Astrocyte of the cerebellum (primary cell): ENCODE results near the gene CTBP1.
"Not testable (repeated sequence)": the region's sequence is repeated elsewhere in the genome, so short reads cannot be mapped to it uniquely, and the experiment has no call there.

Experiments
- DNase-seq: peaks from one replicate; pipeline ENCODE4 v3.0.0-alpha.2; 2011; ENCODE audit warnings: low read depth
- H3K4me3 ChIP-seq: 2 replicates; pipeline ENCODE4 v1.5.1; 2011; ENCODE audit warnings: mild to moderate bottlenecking, low read depth, low read length, moderate library complexity
- in situ Hi-C: cut with HindIII; loops from 2 replicates; pipeline ENCODE4 v1.10.0; 2017; ENCODE audit warnings: low sequenced_read_pairs
- TF ChIP-seq, protein P1 (sequence below): IDR thresholded peaks from 2 replicates; pipeline ENCODE4 v1.5.1; 2012; ENCODE audit warnings: low read length, low read depth, moderate library complexity, mild to moderate bottlenecking; ENCODE audit errors: missing control alignments

CTBP1 gene

DNA sequence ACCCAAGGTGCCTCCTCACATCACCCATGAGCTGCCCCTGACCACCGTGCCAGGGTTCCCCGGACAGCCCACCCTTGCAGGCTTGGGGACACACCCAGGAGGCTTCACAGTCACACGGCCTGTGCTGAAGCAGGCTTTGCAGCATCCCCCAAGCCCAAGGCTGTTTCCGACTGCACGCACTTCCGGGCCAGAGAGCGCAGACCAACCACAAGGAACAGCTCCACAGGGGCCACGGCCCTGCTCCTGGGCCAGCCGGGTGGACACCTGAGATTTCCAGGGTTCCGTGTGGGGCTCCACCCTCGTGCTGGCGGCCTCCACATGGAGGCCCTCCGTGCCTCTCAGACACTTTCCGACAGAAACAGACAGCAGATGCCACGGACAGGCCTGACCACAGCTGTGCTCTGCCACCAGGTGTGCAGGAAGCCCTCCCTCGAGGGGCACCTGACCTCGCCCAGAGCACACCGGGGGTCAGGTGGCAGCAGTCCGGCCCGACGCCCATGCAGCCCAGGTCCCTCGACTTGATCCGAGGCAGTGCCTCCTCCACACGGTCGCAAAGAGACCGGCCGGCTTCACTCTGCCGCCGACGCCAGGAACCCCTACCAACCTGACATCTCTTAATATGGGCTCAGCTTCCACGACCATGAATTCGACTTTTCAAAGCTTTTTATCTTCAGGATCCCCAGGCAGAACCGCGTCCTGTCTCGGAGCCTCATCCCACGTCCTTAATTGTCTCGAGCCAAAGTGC is 8.0 kb downstream of the CTBP1 start:
- TF ChIP-seq, protein P1, sequence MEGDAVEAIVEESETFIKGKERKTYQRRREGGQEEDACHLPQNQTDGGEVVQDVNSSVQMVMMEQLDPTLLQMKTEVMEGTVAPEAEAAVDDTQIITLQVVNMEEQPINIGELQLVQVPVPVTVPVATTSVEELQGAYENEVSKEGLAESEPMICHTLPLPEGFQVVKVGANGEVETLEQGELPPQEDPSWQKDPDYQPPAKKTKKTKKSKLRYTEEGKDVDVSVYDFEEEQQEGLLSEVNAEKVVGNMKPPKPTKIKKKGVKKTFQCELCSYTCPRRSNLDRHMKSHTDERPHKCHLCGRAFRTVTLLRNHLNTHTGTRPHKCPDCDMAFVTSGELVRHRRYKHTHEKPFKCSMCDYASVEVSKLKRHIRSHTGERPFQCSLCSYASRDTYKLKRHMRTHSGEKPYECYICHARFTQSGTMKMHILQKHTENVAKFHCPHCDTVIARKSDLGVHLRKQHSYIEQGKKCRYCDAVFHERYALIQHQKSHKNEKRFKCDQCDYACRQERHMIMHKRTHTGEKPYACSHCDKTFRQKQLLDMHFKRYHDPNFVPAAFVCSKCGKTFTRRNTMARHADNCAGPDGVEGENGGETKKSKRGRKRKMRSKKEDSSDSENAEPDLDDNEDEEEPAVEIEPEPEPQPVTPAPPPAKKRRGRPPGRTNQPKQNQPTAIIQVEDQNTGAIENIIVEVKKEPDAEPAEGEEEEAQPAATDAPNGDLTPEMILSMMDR: no peak
- no peak overlapping the region for H3K4me3 ChIP-seq
- in situ Hi-C loops: loop anchor here (5.0 kb wide), 2 partner anchors 39 to 69 kb away; partner anchors contain the start of gene SPON2
- no peak for DNase-seq

DNA sequence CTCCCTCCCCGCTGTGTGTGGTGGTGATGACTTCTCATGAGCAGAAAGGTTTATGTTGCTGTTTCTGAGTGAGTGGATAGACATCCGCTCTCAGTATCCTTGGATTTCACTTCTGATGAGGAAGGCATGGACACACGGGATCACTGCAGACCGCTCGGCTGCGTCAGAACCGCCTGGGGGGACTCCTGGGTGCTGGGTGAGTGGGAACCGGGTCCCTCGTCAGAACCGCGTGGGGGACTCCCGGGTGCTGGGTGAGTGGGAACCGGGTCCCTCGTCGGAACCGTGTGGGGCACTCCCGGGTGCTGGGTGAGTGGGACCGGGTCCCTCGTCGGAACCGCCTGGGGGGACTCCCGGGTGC is 9.0 kb downstream of the CTBP1 start:
- DNase-seq: no peak
- H3K4me3 ChIP-seq: no peak overlapping the region
- TF ChIP-seq, protein P1: no peak
- in situ Hi-C loops: loop anchor here (5.0 kb wide), 2 partner anchors 38 to 68 kb away; partner anchors contain the start of gene SPON2

DNA sequence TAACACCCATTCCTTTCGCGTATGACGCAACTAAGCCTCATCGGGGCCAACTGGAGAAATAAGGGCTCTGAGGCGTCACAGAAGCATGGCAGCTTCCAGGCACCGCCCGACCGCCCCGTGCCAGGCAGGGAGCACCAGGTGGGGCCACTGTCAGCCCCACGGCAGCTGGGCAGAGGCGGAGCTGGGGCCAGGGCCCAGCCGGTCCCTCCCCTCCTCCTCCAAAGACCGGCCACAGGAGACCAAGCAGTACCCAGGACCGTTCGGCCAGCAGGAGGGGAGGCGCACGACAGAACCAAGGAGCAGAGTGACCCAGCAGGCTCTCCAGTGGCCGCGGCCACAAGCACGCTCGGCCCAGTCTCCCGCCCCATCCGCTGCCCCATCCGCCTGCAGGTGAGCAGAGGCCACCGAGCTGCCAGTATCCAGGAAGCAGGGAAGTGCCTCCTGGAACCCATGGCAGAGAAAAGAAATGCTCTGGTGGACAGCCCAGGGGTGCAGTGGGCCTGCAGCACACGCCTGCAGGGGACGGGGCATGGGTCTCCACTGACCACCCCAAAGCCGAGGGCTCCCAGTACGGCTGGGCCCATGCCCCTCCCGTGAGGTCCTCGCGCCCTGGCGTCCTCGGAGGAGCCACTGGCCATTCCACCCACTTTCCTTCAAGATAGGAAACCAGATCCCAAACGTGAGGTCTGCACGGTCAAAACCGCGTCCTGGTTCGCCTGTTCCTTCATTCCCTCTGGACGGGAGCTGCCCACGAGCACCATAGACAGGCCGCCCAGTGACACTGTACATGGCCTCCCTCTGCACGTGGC is 9.6 kb downstream of the CTBP1 start:
- in situ Hi-C loops: no loop called here
- no peak overlapping the region for H3K4me3 ChIP-seq
- DNase-seq: no peak
- TF ChIP-seq, protein P1: no peak

DNA sequence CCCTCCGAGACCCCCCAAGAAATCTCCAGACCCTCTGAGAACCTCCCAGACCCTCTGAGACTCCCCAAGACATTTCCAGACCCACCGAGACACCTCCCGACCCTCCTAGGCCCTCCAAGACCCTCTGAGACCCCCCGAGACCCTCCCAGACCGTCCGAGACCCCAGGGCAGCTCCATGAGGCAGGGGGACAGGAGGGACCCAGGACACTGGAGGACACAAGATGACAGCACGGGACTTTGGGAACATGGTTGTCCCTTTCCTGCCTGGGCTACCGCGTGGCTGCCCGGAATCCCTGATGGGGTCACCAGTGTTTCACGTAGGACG is 10.3 kb downstream of the CTBP1 start:
- TF ChIP-seq, protein P1: no peak
- in situ Hi-C loops: no loop called here
- no peak overlapping the region for H3K4me3 ChIP-seq
- DNase-seq: no peak

DNA sequence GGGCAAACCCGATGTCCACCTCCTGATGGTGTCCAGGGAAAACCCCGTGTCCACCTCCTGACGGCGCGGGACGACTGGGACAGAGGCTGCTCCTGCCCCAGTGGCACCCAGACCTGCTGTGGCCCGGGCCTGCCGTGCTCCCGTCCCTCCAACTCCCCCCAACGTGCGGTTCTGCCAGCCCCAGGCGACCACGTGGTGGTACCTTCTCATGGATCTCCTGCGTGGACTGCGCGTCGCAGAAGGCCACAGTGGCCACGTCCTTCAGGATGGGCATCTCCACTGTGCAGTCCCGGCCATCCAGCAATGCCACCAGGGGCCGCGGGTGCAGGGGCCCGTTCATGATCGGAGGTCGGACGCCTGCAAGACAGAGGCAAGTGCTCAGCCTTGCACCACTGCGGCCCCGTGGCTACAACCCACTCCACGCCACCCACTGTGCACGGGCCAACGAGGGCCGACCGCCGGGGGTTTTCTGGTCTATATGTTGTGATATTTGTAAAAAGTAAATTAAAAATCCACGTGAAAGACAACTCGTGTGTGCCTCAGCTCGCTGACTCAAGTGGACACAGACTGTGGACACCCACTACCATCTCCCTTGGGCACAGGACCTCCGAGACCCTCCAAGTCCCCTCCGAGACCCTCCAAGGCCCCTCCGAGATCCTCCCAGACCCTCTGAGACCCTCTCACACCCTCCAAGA is 10.8 kb downstream of the CTBP1 start:
- no peak for DNase-seq
- in situ Hi-C loops: no loop called here
- TF ChIP-seq, protein P1: no peak
- H3K4me3 ChIP-seq: no peak overlapping the region

DNA sequence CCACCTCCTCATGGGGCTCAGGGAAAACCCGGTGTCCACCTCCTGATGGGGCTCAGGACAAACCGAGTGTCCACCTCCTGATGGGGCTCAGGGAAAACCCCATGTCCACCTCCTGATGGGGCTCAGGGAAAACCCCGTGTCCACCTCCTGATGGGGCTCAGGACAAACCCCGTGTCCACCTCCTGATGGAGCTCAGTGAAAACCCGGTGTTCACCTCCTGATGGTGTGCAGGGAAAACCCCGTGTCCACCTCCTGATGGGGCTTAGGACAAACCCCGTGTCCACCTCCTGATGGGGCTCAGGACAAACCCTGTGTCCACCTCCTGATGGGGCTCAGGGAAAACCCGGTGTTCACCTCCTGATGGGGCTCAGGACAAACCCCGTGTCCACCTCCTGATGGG is 11.7 kb downstream of the CTBP1 start:
- in situ Hi-C loops, H3K4me3 ChIP-seq, DNase-seq: not testable (repeated sequence)

DNA sequence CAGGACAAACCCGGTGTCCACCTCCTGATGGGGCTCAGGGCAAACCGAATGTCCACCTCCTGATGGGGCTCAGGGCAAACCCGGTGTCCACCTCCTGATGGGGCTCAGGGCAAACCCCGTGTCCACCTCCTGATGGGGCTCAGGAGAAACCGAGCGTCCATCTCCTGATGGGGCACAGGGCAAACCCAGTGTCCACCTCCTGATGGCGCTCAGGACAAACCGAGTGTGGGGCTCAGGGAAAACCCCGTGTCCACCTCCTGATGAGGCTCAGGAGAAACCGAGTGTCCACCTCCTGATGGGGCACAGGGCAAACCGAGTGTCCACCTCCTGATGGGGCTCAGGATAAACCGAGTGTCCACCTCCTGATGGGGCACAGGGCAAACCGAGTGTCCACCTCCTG is 12.1 kb downstream of the CTBP1 start:
- not testable (repeated sequence) for DNase-seq

More for the DNA sequence above, 12.1 kb downstream of the CTBP1 start:
- in situ Hi-C loops, H3K4me3 ChIP-seq: not testable (repeated sequence)
